Measurements from ENCODE around the gene ENDOD1. TPM values are rescaled to one million over a fixed set of nuclear protein-coding genes. Genes with fewer than 3 reads are reported as not detected.
"Not testable (repeated sequence)": the region's sequence is repeated elsewhere in the genome, so short reads cannot be mapped to it uniquely, and the experiment has no call there.

Gene ENDOD1
- 29.0 and 29.8 TPM in 2 replicates for total RNA-seq

DNA sequence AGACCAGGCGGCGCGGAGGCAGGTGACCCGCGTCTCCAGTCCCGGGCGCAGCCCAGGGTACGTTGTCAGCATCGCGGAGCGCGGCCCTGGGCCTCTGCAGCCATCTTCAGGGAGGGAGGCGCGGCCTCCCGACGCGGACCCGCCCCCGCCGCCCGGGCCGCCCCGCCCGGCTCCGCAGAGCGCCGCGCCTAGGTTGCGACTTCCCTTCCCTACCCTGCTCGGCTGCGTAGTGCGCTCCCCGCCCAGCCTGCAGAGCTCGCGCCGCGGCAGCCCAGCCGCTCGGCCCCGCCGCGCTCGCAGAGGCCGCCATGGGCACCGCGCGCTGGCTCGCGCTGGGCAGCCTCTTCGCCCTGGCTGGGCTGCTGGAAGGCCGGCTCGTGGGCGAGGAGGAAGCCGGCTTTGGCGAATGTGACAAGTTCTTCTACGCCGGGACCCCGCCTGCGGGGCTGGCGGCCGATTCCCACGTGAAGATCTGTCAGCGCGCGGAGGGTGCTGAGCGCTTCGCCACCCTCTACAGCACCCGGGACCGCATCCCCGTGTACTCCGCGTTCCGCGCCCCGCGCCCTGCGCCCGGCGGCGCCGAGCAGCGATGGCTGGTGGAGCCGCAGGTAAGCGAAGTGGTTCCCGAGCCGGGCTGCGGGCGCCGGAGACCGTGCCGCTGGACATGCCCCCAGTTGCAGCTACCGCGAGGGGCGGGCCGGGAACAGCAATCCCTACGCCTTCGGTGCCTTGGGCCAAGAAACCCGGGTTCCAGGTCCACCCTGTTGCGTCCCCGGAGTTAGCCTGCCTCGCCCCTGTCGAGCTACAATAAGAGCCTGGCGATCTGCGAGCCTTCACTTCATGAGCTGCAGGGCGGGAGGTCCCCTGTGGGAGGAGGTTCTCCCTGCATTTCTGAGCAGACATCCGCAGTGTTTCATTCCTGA lies at the start of gene ENDOD1:
Gene ENDOD1, plus strand, starts transcription at position 227 of the 923 bp plus-strand sequence. Its CDS starts 82 bp downstream, at position 309.
- DNase-seq (ENCODE audit: extremely low read depth, low read depth, low spot score), result no peak

- DNase-seq (ENCODE audit: extremely low read depth, low read depth, low spot score), result no peak
Measured at GRCh38 chr11:95042239-95042638, 47.4 kb upstream of the ENDOD1 start.

DNA sequence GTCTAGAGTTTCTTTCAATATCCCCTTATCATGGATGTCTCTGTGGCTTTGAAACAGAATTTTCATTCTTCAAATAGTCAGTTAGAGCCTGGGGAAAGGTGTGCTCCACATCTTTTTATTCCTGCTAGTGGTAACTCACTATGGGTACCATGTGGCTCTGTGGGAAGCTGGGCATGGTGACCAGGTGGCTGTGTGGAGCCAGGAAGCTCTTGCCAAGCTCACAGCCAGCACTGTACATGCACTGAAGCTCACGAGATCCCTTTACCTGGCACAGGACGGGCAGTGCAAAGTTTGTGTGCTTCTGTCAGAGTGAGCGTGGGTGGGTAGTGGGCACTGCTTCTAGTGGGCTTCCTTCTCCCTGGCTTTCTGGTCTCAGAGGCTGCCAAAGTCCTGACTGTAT lies 46.7 kb upstream of the ENDOD1 start:
- DNase-seq (ENCODE audit: extremely low read depth, low read depth, low spot score), result no peak

DNA sequence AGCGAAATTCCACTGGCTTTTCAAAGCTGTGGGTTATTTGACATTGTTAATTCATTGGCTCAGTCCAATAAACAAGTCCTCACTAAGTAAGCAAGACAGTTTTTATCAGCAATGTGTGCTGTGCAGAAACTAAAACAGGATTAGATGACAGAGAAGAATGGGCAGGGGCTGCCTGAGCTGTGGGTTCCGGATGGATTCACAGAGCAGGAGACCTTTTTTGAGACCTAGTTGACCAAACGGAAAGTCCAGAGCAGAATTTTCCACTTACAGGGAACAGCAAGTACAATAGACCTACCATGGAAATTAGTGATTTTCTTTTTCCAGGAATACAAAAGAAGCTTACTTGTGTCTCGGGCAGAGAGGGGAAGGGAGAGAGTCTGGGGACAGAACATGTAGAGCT lies 45.6 kb upstream of the ENDOD1 start:
- DNase-seq (ENCODE audit: extremely low read depth, low read depth, low spot score), result no peak

GRCh38 chr11:95045812-95046211 lies 43.8 kb upstream of the ENDOD1 start:
- no peak for DNase-seq (ENCODE audit: extremely low read depth, low read depth, low spot score)

- not testable (repeated sequence) for DNase-seq (ENCODE audit: extremely low read depth, low read depth, low spot score)
Measured at GRCh38 chr11:95049122-95049521, 40.5 kb upstream of the ENDOD1 start, which contains the start of gene KDM4F. KDM4F (plus strand) TSS chr11:95049422.

DNA sequence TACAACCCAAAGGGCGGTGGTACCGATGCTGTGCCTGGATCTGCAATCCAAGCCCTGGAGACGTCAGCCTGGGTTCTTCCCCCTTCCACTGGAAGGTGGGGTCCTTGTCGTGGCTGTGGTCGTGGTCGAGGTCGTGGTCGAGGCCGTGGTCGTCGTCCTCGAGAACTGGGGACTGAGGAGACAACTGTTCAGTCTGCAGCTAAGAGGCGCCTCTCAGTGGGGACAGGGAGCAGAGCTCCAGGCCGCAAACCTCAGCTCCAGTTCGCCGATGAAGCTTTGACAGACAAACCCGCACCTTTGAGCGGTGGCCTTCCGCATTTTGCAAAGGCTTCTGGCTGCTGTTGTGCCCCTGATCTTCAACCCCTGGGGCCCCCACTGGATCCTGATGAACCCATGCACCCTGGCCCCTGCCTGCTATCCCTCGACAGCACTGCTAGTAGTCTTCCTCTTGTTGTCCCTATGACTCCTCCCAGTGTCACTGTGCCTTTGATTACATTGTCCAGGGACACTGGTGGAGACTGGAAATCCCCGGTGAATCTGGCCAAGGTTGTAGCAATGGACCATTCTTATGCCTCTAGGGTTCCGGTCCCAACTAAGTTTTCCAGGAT lies 38.9 kb upstream of the ENDOD1 start:
- DNase-seq (ENCODE audit: extremely low read depth, low read depth, low spot score), result no peak

DNA sequence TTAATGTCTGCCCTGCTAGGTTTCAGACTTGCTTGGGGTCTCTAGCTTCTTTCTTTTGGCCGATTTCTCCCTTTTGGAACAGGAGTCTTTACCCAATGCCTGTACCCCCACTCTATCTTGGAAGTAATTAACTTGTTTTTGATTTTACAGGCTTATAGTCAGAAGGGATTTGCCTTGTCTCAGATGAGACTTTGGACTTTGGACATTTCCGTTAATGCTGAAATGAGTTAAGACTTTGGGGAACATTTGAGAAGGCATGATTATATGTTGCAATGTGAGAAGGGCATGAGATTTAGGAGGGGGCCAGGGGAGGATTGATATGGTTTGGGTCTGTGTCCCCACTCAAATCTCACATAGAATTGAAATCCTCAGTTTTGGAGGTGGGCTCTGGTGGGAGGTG lies 35.3 kb upstream of the ENDOD1 start:
- no peak for DNase-seq (ENCODE audit: extremely low read depth, low read depth, low spot score)

DNA sequence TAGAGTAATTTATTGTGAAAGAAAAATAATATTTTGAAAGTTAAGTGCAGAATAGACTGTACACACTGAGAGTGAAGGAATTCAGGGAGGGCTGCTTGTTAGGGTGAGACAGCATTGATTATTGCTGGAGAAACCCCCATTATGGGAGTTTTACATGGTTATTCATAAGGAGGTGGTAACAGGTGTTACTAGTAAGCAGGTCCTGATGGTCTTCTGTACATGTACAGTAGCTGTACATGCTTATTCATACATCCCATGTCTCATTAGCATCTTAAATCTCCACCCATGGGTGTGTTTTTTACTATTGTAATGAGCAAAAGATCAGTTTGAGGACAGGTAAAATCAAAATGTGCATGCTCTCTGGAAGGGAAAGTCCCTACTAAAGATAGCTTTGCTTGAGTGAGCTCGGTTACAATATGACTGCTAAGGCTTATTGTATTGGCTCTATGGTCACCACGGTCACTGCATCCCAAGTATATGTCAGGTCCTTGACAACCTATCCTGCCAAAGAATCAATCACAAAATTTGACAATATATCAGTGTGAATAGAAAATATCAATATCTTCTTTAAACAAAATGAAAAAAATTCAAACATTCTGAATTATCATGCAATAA lies 34.3 kb upstream of the ENDOD1 start:
- no peak for DNase-seq (ENCODE audit: extremely low read depth, low read depth, low spot score)

DNA sequence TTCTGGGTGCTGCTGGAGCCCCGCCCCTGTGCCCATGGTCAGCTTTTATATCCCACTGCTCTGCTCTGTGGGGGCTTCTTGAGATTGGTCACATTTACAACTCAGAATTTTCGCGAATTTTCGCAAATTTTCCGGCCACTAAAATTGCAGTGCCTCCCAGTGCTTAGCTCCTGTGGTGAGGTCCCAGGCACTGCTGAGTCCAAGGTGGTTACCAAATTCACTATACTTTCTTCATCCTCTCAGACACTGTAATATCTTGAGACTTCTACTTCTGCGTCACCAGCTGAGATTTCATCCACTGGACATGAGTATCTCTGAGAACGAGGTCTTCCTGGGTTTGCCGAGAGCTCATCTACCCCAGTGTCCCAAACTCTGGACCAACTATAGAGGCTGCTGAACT lies 31.7 kb upstream of the ENDOD1 start:
- no peak for DNase-seq (ENCODE audit: extremely low read depth, low read depth, low spot score)

DNA sequence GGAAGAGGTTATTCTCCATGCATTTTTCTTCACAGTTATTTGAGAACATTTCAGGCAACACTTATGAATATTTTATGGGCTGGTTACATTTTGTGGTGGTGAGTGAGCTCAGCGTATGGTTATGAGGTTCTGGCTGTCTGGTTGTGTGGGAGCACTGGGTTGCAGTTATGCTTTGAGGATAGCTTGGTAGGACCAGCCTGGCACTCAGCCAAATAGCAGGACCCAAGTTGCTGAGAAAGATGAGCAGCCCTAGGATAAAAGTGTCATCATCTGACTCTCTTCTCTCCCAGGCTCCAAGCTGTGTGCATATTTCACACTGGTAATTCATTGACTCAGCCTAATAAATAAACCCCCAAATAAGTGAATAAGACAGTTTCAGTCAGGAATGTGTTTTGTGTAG lies 31.0 kb upstream of the ENDOD1 start:
- DNase-seq (ENCODE audit: extremely low read depth, low read depth, low spot score), result no peak

DNA sequence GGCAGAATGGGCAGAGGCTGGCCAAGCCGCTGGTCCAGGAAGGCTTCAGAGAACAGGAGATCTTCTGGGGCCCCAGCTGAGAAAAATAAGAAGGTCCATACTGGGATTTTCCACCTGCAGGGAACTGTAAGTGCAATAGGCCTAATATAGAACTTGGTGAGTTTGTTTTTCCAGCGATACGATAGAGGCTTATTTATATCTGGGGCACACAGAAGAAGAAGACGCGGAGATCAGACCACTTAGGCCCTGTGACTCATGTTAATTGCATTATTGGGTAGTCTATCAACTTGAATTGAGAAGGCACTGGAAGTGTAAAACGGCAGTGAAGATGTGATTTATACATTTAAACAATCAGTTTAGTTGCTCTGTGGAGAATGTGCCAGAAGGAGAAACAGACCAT lies 30.6 kb upstream of the ENDOD1 start:
- no peak for DNase-seq (ENCODE audit: extremely low read depth, low read depth, low spot score)

DNA sequence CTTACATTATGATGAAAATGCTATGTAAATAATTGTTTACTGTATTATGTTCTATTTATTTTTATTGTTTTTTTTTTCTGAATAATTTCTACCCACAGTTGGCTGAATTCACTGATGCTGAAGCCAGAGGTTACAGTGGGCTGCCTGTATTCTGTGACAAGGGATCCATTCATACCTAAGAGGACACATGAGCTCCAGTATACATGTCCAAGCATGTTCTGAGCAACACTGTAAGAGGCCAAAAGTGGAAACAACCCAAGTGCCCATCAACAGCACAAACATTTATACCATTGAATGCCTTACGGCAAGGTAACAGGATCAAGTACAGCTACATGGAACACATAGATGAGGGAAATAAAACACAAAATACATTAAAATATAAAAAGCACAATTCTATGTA lies 24.3 kb upstream of the ENDOD1 start:
- DNase-seq (ENCODE audit: extremely low read depth, low read depth, low spot score), result no peak

DNA sequence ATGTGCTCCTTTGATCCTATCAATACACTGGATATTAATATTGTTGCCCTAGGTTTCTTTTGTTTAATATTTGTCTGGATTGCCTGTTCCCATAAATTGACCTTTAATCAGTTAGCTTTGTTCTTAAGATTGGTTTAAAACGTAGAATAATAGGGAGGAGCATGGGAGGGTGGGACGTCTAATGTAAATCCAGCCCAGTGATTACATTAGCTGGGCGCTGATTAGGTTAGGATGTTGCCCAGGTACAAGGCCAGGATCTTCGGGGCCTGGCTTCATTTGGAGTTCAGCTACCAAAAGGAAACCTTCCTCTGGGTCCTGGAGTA lies 23.0 kb upstream of the ENDOD1 start, which contains the start of gene SRSF8:
Gene SRSF8, plus strand, starts transcription at position 204 of the 323 bp plus-strand sequence. CDS start 308 bp downstream, outside the sequence.
- no peak for DNase-seq (ENCODE audit: extremely low read depth, low read depth, low spot score)

DNA sequence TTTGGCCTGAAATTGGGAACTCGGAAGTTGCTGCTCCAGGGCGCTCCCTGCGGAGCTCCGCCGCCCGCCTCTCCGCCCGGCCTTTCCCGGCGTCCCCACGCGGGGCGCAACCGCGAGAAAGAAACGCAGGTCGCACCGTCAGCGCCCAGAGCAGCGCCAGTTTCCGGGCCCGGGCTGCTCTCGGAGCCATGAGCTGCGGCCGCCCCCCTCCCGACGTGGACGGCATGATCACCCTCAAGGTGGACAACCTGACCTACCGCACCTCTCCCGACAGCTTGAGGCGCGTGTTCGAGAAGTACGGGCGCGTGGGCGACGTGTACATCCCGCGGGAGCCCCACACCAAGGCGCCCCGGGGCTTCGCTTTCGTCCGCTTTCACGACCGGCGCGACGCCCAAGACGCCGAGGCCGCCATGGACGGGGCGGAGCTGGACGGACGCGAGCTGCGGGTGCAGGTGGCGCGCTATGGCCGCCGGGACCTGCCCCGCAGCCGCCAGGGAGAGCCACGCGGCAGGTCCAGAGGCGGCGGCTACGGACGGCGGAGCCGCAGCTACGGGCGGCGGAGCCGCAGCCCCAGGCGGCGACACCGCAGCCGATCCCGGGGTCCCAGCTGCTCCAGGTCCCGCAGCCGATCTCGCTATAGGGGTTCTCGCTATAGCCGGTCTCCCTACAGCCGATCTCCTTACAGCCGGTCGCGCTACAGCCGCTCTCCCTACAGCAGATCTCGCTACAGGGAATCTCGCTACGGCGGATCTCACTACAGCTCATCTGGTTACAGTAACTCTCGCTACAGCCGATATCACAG lies 22.4 kb upstream of the ENDOD1 start:
- DNase-seq (ENCODE audit: extremely low read depth, low read depth, low spot score), result no peak

GRCh38 chr11:95067841-95068219 lies 21.8 kb upstream of the ENDOD1 start:
- no peak for DNase-seq (ENCODE audit: extremely low read depth, low read depth, low spot score)

- DNase-seq (ENCODE audit: extremely low read depth, low read depth, low spot score), result peak; percentile 85
Measured at GRCh38 chr11:95068549-95068948, 21.1 kb upstream of the ENDOD1 start.

GRCh38 chr11:95070471-95070870 lies 19.2 kb upstream of the ENDOD1 start:
- no peak for DNase-seq (ENCODE audit: extremely low read depth, low read depth, low spot score)

- no peak for DNase-seq (ENCODE audit: extremely low read depth, low read depth, low spot score)
Measured at GRCh38 chr11:95072948-95073347, 16.7 kb upstream of the ENDOD1 start.

DNA sequence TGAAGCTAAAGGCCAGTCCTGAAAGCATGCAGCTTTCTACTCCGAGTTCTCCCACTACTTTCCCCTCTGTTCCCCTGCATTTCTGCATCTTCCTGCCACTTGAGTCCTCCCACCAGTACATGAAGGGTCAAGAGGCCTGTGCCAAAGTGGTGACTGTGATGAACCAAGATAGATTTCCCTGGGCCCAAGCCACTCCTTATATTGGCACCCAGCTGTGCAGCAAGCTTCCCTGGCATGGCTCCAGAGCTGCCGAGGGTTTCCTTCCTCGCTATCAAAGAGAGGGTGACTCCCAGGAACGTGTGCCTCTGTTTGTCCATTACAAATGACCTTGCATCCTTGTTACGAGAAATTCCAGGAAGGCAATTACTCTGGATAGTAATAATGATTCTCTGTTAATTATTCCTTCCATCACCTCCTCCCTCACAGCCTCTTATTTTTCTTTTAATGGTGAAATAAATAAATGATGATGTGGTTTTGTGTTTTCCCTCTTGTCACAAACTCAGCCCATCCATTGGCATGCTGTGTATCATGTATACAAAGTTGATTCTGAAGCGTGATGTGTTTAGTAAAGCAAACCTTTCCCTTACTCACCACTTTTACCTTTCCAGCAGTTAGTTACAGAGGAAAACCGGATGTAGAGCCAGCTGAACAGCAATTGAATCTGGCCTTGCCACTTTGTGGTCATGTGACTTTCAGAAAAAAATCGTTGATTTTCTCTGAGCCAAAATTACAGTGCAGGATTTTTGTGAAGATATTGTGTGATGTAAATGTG lies 14.7 kb upstream of the ENDOD1 start:
- DNase-seq (ENCODE audit: extremely low read depth, low read depth, low spot score), result no peak
